Measurements from ENCODE around the gene SLC44A1.

SLC44A1 gene

GRCh38 chr9:105204416-105204815, 40.0 kb upstream of the SLC44A1 start:
- no peak overlapping the region for H4K91ac ChIP-seq (ENCODE audit: low read depth, low read length, poor library complexity)
- H3K18ac ChIP-seq (ENCODE audit: low read length), result no peak overlapping the region
- H3K4me3 ChIP-seq (ENCODE audit: low read length in 2 of 2), result no peak overlapping the region
- peaks cover 0 to 14% of the 10 kb centered on the region in 2 donors for H3K4me1 ChIP-seq (ENCODE audit: control insufficient read depth in 2 of 2, insufficient read depth in 1 of 2, low read depth in 1 of 2, low read length in 2 of 2)
- no peak overlapping the region for H2BK15ac ChIP-seq (ENCODE audit: low read length)
- H3K14ac ChIP-seq (ENCODE audit: low read length), result no peak overlapping the region
- no peak overlapping the region for H3K23ac ChIP-seq (ENCODE audit: low read depth, low read length, poor library complexity)
- H3K4ac ChIP-seq (ENCODE audit: low read length), result no peak overlapping the region
- H3K9me3 ChIP-seq (replicated peaks in 1 of 2; ENCODE audit: control insufficient read depth in 2 of 2, insufficient read depth in 1 of 2, low read depth in 1 of 2, low read length in 2 of 2), result no peaks in the 10 kb centered on the region
- H4K8ac ChIP-seq (ENCODE audit: low read depth, low read length), result no peak overlapping the region
- H2BK5ac ChIP-seq (ENCODE audit: low read length), result no peak overlapping the region
- DNase-seq (ENCODE audit: low spot score), result no peak
- H3K36me3 ChIP-seq (replicated peaks in 1 of 2; ENCODE audit: control insufficient read depth in 2 of 2, insufficient read depth in 2 of 2, low read length in 2 of 2), result no peaks in the 10 kb centered on the region
- no peak overlapping the region for H2BK12ac ChIP-seq (ENCODE audit: low read length)
- no peak overlapping the region for H2AK5ac ChIP-seq (ENCODE audit: low read depth, low read length)
- H3K27me3 ChIP-seq (ENCODE audit: control insufficient read depth in 3 of 3, insufficient read depth in 3 of 3, low read depth in 1 of 3, low read length in 3 of 3), result no peaks in the 10 kb centered on the region
- H3K4me2 ChIP-seq (ENCODE audit: insufficient read depth, low read length, poor library complexity, severe bottlenecking), result no peak overlapping the region
- H2BK120ac ChIP-seq (ENCODE audit: low read depth, low read length), result no peak overlapping the region
- WGBS, 2 donors (ENCODE audit: extremely low coverage in 2 of 2, insufficient read length in 2 of 2, insufficient replicate concordance in 1 of 2), result no CpG with 5 or more reads among the region's 3 CpGs
- no peaks in the 10 kb centered on the region for H3K79me1 ChIP-seq (ENCODE audit: low read depth, low read length)
- no peak overlapping the region for H3K27ac ChIP-seq (replicated peaks; ENCODE audit: low read length)
- H3K9ac ChIP-seq (ENCODE audit: low read depth, low read length, poor library complexity), result no peak overlapping the region
- no peak overlapping the region for H2AFZ ChIP-seq (ENCODE audit: low read length)

- H3K27me3 ChIP-seq (ENCODE audit: control insufficient read depth in 3 of 3, insufficient read depth in 3 of 3, low read depth in 1 of 3, low read length in 3 of 3), result no peaks in the 10 kb centered on the region
- no peak overlapping the region for H3K9ac ChIP-seq (ENCODE audit: low read depth, low read length, poor library complexity)
- H3K4me3 ChIP-seq (ENCODE audit: low read length in 2 of 2), result no peak overlapping the region
- H2BK12ac ChIP-seq (ENCODE audit: low read length), result no peak overlapping the region
- DNase-seq (ENCODE audit: low spot score), result no peak
- no peak overlapping the region for H3K18ac ChIP-seq (ENCODE audit: low read length)
- peak overlapping the region; percentile 65 for H2AFZ ChIP-seq (ENCODE audit: low read length)
- H3K4ac ChIP-seq (ENCODE audit: low read length), result no peak overlapping the region
- H4K8ac ChIP-seq (ENCODE audit: low read depth, low read length), result no peak overlapping the region
- H3K79me1 ChIP-seq (ENCODE audit: low read depth, low read length), result no peaks in the 10 kb centered on the region
- no peak overlapping the region for H3K23ac ChIP-seq (ENCODE audit: low read depth, low read length, poor library complexity)
- no peak overlapping the region for H3K14ac ChIP-seq (ENCODE audit: low read length)
- no peak overlapping the region for H2AK5ac ChIP-seq (ENCODE audit: low read depth, low read length)
- H2BK15ac ChIP-seq (ENCODE audit: low read length), result no peak overlapping the region
- no peak overlapping the region for H4K91ac ChIP-seq (ENCODE audit: low read depth, low read length, poor library complexity)
- no peak overlapping the region for H3K4me2 ChIP-seq (ENCODE audit: insufficient read depth, low read length, poor library complexity, severe bottlenecking)
- H3K27ac ChIP-seq (replicated peaks; ENCODE audit: low read length), result no peak overlapping the region
- H3K36me3 ChIP-seq (replicated peaks in 1 of 2; ENCODE audit: control insufficient read depth in 2 of 2, insufficient read depth in 2 of 2, low read length in 2 of 2), result no peaks in the 10 kb centered on the region
- no peaks in the 10 kb centered on the region for H3K9me3 ChIP-seq (replicated peaks in 1 of 2; ENCODE audit: control insufficient read depth in 2 of 2, insufficient read depth in 1 of 2, low read depth in 1 of 2, low read length in 2 of 2)
- no peak overlapping the region for H2BK120ac ChIP-seq (ENCODE audit: low read depth, low read length)
- H3K4me1 ChIP-seq (ENCODE audit: control insufficient read depth in 2 of 2, insufficient read depth in 1 of 2, low read depth in 1 of 2, low read length in 2 of 2), result peaks cover 0 to 14% of the 10 kb centered on the region in 2 donors
- WGBS, 2 donors (ENCODE audit: extremely low coverage in 2 of 2, insufficient read length in 2 of 2, insufficient replicate concordance in 1 of 2), result no CpG with 5 or more reads among the region's 2 CpGs
- H2BK5ac ChIP-seq (ENCODE audit: low read length), result no peak overlapping the region
These were observed 38.5 kb upstream of the SLC44A1 start for GRCh38 chr9:105205787-105206495.

GRCh38 chr9:105206496-105206820, 38.0 kb upstream of the SLC44A1 start:
- Histone ChIP-seq H2AK5ac (ENCODE audit: low read depth, low read length) (no peak overlapping the region), H4K8ac (ENCODE audit: low read depth, low read length) (no peak overlapping the region), H3K36me3 (replicated peaks in 1 of 2; ENCODE audit: control insufficient read depth in 2 of 2, insufficient read depth in 2 of 2, low read length in 2 of 2) (no peaks in the 10 kb centered on the region), H3K4me1 (ENCODE audit: control insufficient read depth in 2 of 2, insufficient read depth in 1 of 2, low read depth in 1 of 2, low read length in 2 of 2) (peaks cover 0 to 14% of the 10 kb centered on the region in 2 donors), H3K79me1 (ENCODE audit: low read depth, low read length) (no peaks in the 10 kb centered on the region), H3K14ac (ENCODE audit: low read length) (no peak overlapping the region), H3K23ac (ENCODE audit: low read depth, low read length, poor library complexity) (no peak overlapping the region), H2BK120ac (ENCODE audit: low read depth, low read length) (no peak overlapping the region), H2BK5ac (ENCODE audit: low read length) (no peak overlapping the region), H2AFZ (ENCODE audit: low read length) (peak overlapping the region; percentile 65), H3K9ac (ENCODE audit: low read depth, low read length, poor library complexity) (no peak overlapping the region), H3K27me3 (ENCODE audit: control insufficient read depth in 3 of 3, insufficient read depth in 3 of 3, low read depth in 1 of 3, low read length in 3 of 3) (no peaks in the 10 kb centered on the region), H3K18ac (ENCODE audit: low read length) (no peak overlapping the region), H3K9me3 (replicated peaks in 1 of 2; ENCODE audit: control insufficient read depth in 2 of 2, insufficient read depth in 1 of 2, low read depth in 1 of 2, low read length in 2 of 2) (no peaks in the 10 kb centered on the region), H2BK12ac (ENCODE audit: low read length) (no peak overlapping the region), H4K91ac (ENCODE audit: low read depth, low read length, poor library complexity) (no peak overlapping the region), H3K4ac (ENCODE audit: low read length) (no peak overlapping the region), H2BK15ac (ENCODE audit: low read length) (no peak overlapping the region), H3K4me2 (ENCODE audit: insufficient read depth, low read length, poor library complexity, severe bottlenecking) (no peak overlapping the region), H3K27ac (replicated peaks; ENCODE audit: low read length) (no peak overlapping the region), H3K4me3 (ENCODE audit: low read length in 2 of 2) (no peak overlapping the region)
- WGBS, 2 donors (ENCODE audit: extremely low coverage in 2 of 2, insufficient read length in 2 of 2, insufficient replicate concordance in 1 of 2), result no CpG with 5 or more reads among the region's 2 CpGs
- DNase-seq (ENCODE audit: low spot score), result no peak

GRCh38 chr9:105206821-105207699, 37.4 kb upstream of the SLC44A1 start:
- H2BK12ac ChIP-seq (ENCODE audit: low read length), result no peak overlapping the region
- no peak overlapping the region for H2BK120ac ChIP-seq (ENCODE audit: low read depth, low read length)
- H3K4me1 ChIP-seq (ENCODE audit: control insufficient read depth in 2 of 2, insufficient read depth in 1 of 2, low read depth in 1 of 2, low read length in 2 of 2), result peaks cover 0 to 14% of the 10 kb centered on the region in 2 donors
- H2AK5ac ChIP-seq (ENCODE audit: low read depth, low read length), result no peak overlapping the region
- H3K36me3 ChIP-seq (replicated peaks in 1 of 2; ENCODE audit: control insufficient read depth in 2 of 2, insufficient read depth in 2 of 2, low read length in 2 of 2), result no peaks in the 10 kb centered on the region
- H3K14ac ChIP-seq (ENCODE audit: low read length), result no peak overlapping the region
- no peak overlapping the region for H3K23ac ChIP-seq (ENCODE audit: low read depth, low read length, poor library complexity)
- H3K9me3 ChIP-seq (replicated peaks in 1 of 2; ENCODE audit: control insufficient read depth in 2 of 2, insufficient read depth in 1 of 2, low read depth in 1 of 2, low read length in 2 of 2), result no peaks in the 10 kb centered on the region
- H3K27ac ChIP-seq (replicated peaks; ENCODE audit: low read length), result no peak overlapping the region
- no peak overlapping the region for H3K4me3 ChIP-seq (ENCODE audit: low read length in 2 of 2)
- WGBS, 2 donors (ENCODE audit: extremely low coverage in 2 of 2, insufficient read length in 2 of 2, insufficient replicate concordance in 1 of 2), result no CpG with 5 or more reads among the region's 6 CpGs
- H3K4ac ChIP-seq (ENCODE audit: low read length), result no peak overlapping the region
- H3K18ac ChIP-seq (ENCODE audit: low read length), result no peak overlapping the region
- H3K4me2 ChIP-seq (ENCODE audit: insufficient read depth, low read length, poor library complexity, severe bottlenecking), result no peak overlapping the region
- H4K8ac ChIP-seq (ENCODE audit: low read depth, low read length), result no peak overlapping the region
- no peak overlapping the region for H4K91ac ChIP-seq (ENCODE audit: low read depth, low read length, poor library complexity)
- no peaks in the 10 kb centered on the region for H3K79me1 ChIP-seq (ENCODE audit: low read depth, low read length)
- H2BK5ac ChIP-seq (ENCODE audit: low read length), result no peak overlapping the region
- no peak for DNase-seq (ENCODE audit: low spot score)
- H2BK15ac ChIP-seq (ENCODE audit: low read length), result no peak overlapping the region
- H2AFZ ChIP-seq (ENCODE audit: low read length), result no peak overlapping the region
- no peak overlapping the region for H3K9ac ChIP-seq (ENCODE audit: low read depth, low read length, poor library complexity)
- H3K27me3 ChIP-seq (ENCODE audit: control insufficient read depth in 3 of 3, insufficient read depth in 3 of 3, low read depth in 1 of 3, low read length in 3 of 3), result no peaks in the 10 kb centered on the region
